CD4-positive, alpha-beta T cell treated with Interleukin-1 beta for 1 hour (primary cell): Measurements from ENCODE around the gene PAQR5.
"Not testable (repeated sequence)": the region's sequence is repeated elsewhere in the genome, so short reads cannot be mapped to it uniquely, and the experiment has no call there.

ENCODE experiments used
- DNase-seq, 2 donors: peaks; one replicate each; pipeline ENCODE4 v3.0.0-alpha.2; 2020 to 2022

PAQR5 gene

GRCh38 chr15:69298697-69299441, at the start of gene PAQR5:
Gene PAQR5 (plus strand): TSS chr15:69298912. CDS start chr15:69360081, 61,169 bp downstream.
- no peak for DNase-seq

GRCh38 chr15:69253156-69253555, 45.6 kb upstream of the PAQR5 start:
- DNase-seq = no peak

- peak in 1 of 2 donors; percentile 24 for DNase-seq
Measured at GRCh38 chr15:69265347-69265955, 33.3 kb upstream of the PAQR5 start.

- no peak for DNase-seq
Measured at GRCh38 chr15:69271217-69271616, 27.5 kb upstream of the PAQR5 start.

GRCh38 chr15:69272139-69272538, 26.6 kb upstream of the PAQR5 start:
- DNase-seq = no peak

- DNase-seq = no peak
Measured at GRCh38 chr15:69272891-69273290, 25.8 kb upstream of the PAQR5 start.

GRCh38 chr15:69275074-69275670, 23.5 kb upstream of the PAQR5 start:
- DNase-seq = no peak

- DNase-seq = no peak
Measured at GRCh38 chr15:69275933-69276560, 22.7 kb upstream of the PAQR5 start.

GRCh38 chr15:69277316-69277715, 21.4 kb upstream of the PAQR5 start:
- DNase-seq = no peak

- no peak for DNase-seq
Measured at GRCh38 chr15:69279636-69280035, 19.1 kb upstream of the PAQR5 start.

- no peak for DNase-seq
Measured at GRCh38 chr15:69280783-69281182, 17.9 kb upstream of the PAQR5 start.

- DNase-seq = no peak
Measured at GRCh38 chr15:69282104-69282743, 16.5 kb upstream of the PAQR5 start.

- no peak for DNase-seq
Measured at GRCh38 chr15:69285834-69286233, 12.9 kb upstream of the PAQR5 start.

GRCh38 chr15:69288011-69288410, 10.7 kb upstream of the PAQR5 start:
- no peak for DNase-seq

GRCh38 chr15:69288531-69289341, 10.0 kb upstream of the PAQR5 start:
- no peak for DNase-seq

GRCh38 chr15:69289342-69290146, 9.2 kb upstream of the PAQR5 start:
- DNase-seq = no peak

- DNase-seq = no peak
Measured at GRCh38 chr15:69290346-69291164, 8.2 kb upstream of the PAQR5 start.

GRCh38 chr15:69291651-69292050, 7.1 kb upstream of the PAQR5 start:
- DNase-seq = not testable (repeated sequence)

- no peak for DNase-seq
Measured at GRCh38 chr15:69292826-69293420, 5.8 kb upstream of the PAQR5 start.
